ENCODE data around the gene RFFL. TPM values are rescaled to one million over a fixed set of nuclear protein-coding genes. Genes with fewer than 3 reads are reported as not detected.

RFFL gene
- total RNA-seq, 1 experiment from 2014 or later, result 40.3 TPM

Other genes with a start within 250 kb of the RFFL start
- gene CCT6B, start 102.2 kb downstream of the RFFL start, total RNA-seq (2021; ENCODE audit: unreplicated experiment), result 1.1 TPM
- 11.1 TPM for gene ZNF830, start 102.2 kb downstream of the RFFL start, total RNA-seq (2021; ENCODE audit: unreplicated experiment)
- 49.4 TPM for gene LIG3, start 83.2 kb downstream of the RFFL start, total RNA-seq (2021; ENCODE audit: unreplicated experiment)
- gene RAD51D, start 56.2 kb upstream of the RFFL start, total RNA-seq (2021; ENCODE audit: unreplicated experiment), result 12.9 TPM
- gene FNDC8, start 57.9 kb upstream of the RFFL start, total RNA-seq (2021; ENCODE audit: unreplicated experiment), result not detected
- 55.5 TPM for gene NLE1, start 78.6 kb upstream of the RFFL start, total RNA-seq (2021; ENCODE audit: unreplicated experiment)
- gene UNC45B, start 84.1 kb upstream of the RFFL start, total RNA-seq (2021; ENCODE audit: unreplicated experiment), result not detected
- gene SLC35G3, start 130.7 kb upstream of the RFFL start, total RNA-seq (2021; ENCODE audit: unreplicated experiment), result not detected
- 23.7 TPM for gene SLFN5, start 179.4 kb upstream of the RFFL start, total RNA-seq (2021; ENCODE audit: unreplicated experiment)

Data from HCT116 (cell line).